ENCODE measurements around the gene SVIL. TPM values are rescaled to one million over a fixed set of nuclear protein-coding genes. Genes with fewer than 3 reads are reported as not detected.

SVIL gene
- total and polyA plus RNA-seq, 4 donors: 3.1 to 26.0 (median 9.4) TPM

GRCh38 chr10:29658984-29659965 lies 24.5 kb upstream of the SVIL start (continued):
- no peak for TF ChIP-seq EGR1 (IDR thresholded peaks at IDR 0.05; ENCODE audit: low read depth in 2 of 2)

- Histone ChIP-seq H3K27ac (ENCODE audit: low read depth in 1 of 2, low read length in 2 of 2) (no peak overlapping the region), H3K9me3 (ENCODE audit: control insufficient read depth in 4 of 4, low read length in 3 of 4) (peaks cover 0 to 3% (median 0%) of the 10 kb centered on the region in 4 donors), H3K36me3 (ENCODE audit: control insufficient read depth in 4 of 4, insufficient read depth in 3 of 4, low read depth in 1 of 4, low read length in 3 of 4) (peaks cover 0 to 17% (median 8%) of the 10 kb centered on the region in 4 donors), H3K9ac (ENCODE audit: low read depth in 1 of 2, low read length in 2 of 2) (no peak overlapping the region), H3K4me1 (ENCODE audit: control insufficient read depth in 4 of 4, insufficient read depth in 4 of 4, low read length in 3 of 4) (no peaks in the 10 kb centered on the region), H3K27me3 (ENCODE audit: control insufficient read depth in 4 of 4, insufficient read depth in 4 of 4, low read length in 3 of 4) (no peaks in the 10 kb centered on the region), H3K4me3 (ENCODE audit: low read depth in 1 of 3, low read length in 3 of 3) (no peak overlapping the region)
- no peak for DNase-seq (ENCODE audit: low spot score)
- WGBS: 91% methylated on average over 9 of the region's 9 CpGs
- TF ChIP-seq ATF3 (IDR thresholded peaks at IDR 0.05) (no peak), NR2F2 (IDR thresholded peaks at IDR 0.05) (no peak), RAD21 (IDR thresholded peaks at IDR 0.05) (no peak), YY1 (IDR thresholded peaks at IDR 0.05) (no peak), SP1 (IDR thresholded peaks at IDR 0.05) (no peak), REST (IDR thresholded peaks at IDR 0.05) (no peak), HNF4A (conservative IDR thresholded peaks at IDR 0.05) (no peak), FOXA2 (IDR thresholded peaks at IDR 0.05) (no peak), FOXA1 (IDR thresholded peaks at IDR 0.05) (no peak), EGR1 (IDR thresholded peaks at IDR 0.05; ENCODE audit: low read depth in 2 of 2) (no peak), JUND (IDR thresholded peaks at IDR 0.05) (no peak), GABPA (IDR thresholded peaks at IDR 0.05 in 1 of 2, conservative IDR thresholded peaks at IDR 0.05 in 1 of 2) (no peak), HNF4G (IDR thresholded peaks at IDR 0.05) (no peak), MAX (IDR thresholded peaks at IDR 0.05) (no peak), CTCF (IDR thresholded peaks at IDR 0.05; ENCODE audit: low read depth, low read length, missing input control) (no peak), ZBTB33 (IDR thresholded peaks at IDR 0.05) (no peak), RXRA (IDR thresholded peaks at IDR 0.05) (no peak)
Measured at GRCh38 chr10:29657719-29658274, 23.0 kb upstream of the SVIL start.
